ENCODE data around the gene MMP17. TPM values are rescaled to one million over a fixed set of nuclear protein-coding genes. Genes with fewer than 3 reads are reported as not detected.

MMP17 gene
- total and polyA plus RNA-seq, 2 donors (not counting 3 experiments of a cell fraction or from before 2014, with no cell fraction given): 3.6 to 10.8 TPM

DNA sequence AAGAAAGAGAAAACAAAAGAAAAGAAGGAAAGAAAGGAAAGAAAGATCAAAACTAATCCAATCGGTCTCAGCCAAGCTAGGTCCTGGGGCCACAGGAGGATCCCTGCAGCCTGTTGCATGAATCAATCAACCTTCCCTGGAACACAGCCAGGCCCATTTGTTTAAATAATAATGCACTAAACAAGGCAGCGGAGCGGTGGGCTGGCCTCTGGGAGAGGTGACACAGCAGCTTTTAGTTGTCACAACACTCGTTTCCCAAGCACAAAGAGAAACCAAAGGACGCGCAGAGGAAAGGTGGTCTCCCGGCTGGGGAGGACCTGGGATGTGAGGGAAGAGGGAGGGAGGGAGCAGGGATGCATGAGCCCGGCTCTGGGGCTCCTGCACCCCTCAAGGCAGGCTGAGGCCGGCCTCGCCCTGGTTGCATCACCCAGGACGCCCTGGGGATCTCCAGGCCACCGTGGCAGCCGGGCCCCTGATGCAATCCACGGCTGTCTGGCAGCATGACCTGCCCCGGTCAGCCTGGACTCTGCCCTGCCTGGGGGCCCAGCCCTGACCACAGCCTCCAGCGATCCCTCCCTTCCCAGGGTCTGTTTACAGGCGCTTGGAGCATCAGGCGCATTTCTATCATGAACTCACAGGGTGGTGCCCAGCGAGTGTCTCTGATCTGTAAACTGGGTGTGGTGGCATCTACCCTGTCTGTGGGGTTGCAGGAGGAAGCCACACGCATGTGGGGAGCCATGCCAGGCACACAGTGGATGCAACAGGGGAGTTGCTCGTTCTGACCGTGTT lies 32.5 kb downstream of the MMP17 start:
- POLR2A ChIA-PET: no interaction called here

More for the DNA sequence above, 32.5 kb downstream of the MMP17 start:
- CTCF ChIA-PET: no interaction called here
- Histone ChIP-seq H2AFZ (ENCODE audit: low read depth, low read length) (peak overlapping the region; percentile 3), H3K4me3 (replicated peaks in 1 of 3; ENCODE audit: insufficient read depth in 1 of 3, low read depth in 1 of 3, low read length in 3 of 3) (no peak overlapping the region), H3K9me3 (replicated peaks; ENCODE audit: control insufficient read depth, insufficient read depth, low read length) (no peaks in the 10 kb centered on the region), H3K27me3 (ENCODE audit: control insufficient read depth in 2 of 2, insufficient read depth in 2 of 2, low read length in 2 of 2) (no peaks in the 10 kb centered on the region), H3K9me1 (replicated peaks; ENCODE audit: control insufficient read depth, extremely low read depth, insufficient read depth, low read length) (no peaks in the 10 kb centered on the region), H3K36me3 (ENCODE audit: control insufficient read depth in 2 of 2, extremely low read depth in 1 of 2, insufficient read depth in 2 of 2, low read length in 2 of 2) (no peaks in the 10 kb centered on the region), H3K79me2 (ENCODE audit: control insufficient read depth, insufficient read depth, low read length) (no peaks in the 10 kb centered on the region), H3K27ac (ENCODE audit: insufficient read depth, low read depth, low read length) (no peak overlapping the region), H4K20me1 (replicated peaks; ENCODE audit: control insufficient read depth, extremely low read depth, insufficient read depth, low read length) (no peaks in the 10 kb centered on the region), H3K4me2 (ENCODE audit: insufficient read depth, low read length) (no peak overlapping the region), H3K4me1 (ENCODE audit: control insufficient read depth, extremely low read depth, insufficient read depth, low read length) (no peaks in the 10 kb centered on the region), H3K9ac (replicated peaks; ENCODE audit: extremely low read depth, insufficient read depth, low read length) (no peak overlapping the region)
- dilution Hi-C loops (cut with MboI; ENCODE audit: extremely low pct_ligation_motif_present, low sequenced_read_pairs) (no loop called here), intact Hi-C loops (cut with micrococcal nuclease) (no loop called here)
- BruUV-seq (replicated peaks): no TSS peak
- no peak for TF ChIP-seq JUN (IDR thresholded peaks at IDR 0.05; ENCODE audit: borderline replicate concordance, insufficient read depth, insufficient read length, low read depth)
- no peak for TF ChIP-seq MYC (IDR thresholded peaks at IDR 0.05; ENCODE audit: low read depth, low read length)
- no peak for TF ChIP-seq POLR2AphosphoS5 (IDR thresholded peaks at IDR 0.05; ENCODE audit: insufficient read depth, low read depth, low read length)
- TF ChIP-seq FOS (IDR thresholded peaks at IDR 0.05; ENCODE audit: borderline replicate concordance, insufficient read depth, low read length): no peak
- TF ChIP-seq EZH2 (IDR thresholded peaks at IDR 0.05; ENCODE audit: borderline replicate concordance, low read depth, low read length, severe bottlenecking): no peak
- no peak for TF ChIP-seq POLR2A (IDR thresholded peaks at IDR 0.05; ENCODE audit: low read depth, low read length)
- TF ChIP-seq, protein P1, sequence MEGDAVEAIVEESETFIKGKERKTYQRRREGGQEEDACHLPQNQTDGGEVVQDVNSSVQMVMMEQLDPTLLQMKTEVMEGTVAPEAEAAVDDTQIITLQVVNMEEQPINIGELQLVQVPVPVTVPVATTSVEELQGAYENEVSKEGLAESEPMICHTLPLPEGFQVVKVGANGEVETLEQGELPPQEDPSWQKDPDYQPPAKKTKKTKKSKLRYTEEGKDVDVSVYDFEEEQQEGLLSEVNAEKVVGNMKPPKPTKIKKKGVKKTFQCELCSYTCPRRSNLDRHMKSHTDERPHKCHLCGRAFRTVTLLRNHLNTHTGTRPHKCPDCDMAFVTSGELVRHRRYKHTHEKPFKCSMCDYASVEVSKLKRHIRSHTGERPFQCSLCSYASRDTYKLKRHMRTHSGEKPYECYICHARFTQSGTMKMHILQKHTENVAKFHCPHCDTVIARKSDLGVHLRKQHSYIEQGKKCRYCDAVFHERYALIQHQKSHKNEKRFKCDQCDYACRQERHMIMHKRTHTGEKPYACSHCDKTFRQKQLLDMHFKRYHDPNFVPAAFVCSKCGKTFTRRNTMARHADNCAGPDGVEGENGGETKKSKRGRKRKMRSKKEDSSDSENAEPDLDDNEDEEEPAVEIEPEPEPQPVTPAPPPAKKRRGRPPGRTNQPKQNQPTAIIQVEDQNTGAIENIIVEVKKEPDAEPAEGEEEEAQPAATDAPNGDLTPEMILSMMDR (IDR thresholded peaks at IDR 0.05; ENCODE audit: extremely low read depth in 1 of 2, insufficient read depth in 1 of 2, low read depth in 1 of 2, low read length in 2 of 2): no peak
- no peak for TF ChIP-seq MAX (IDR thresholded peaks at IDR 0.05; ENCODE audit: insufficient read depth, insufficient read length)
- no peak for TF ChIP-seq GATA2 (IDR thresholded peaks at IDR 0.05; ENCODE audit: insufficient read depth, insufficient read length, low read depth, low read length)
- peak; percentile 10 for DNase-seq (ENCODE audit: low read depth, low spot score)
- peak; percentile 70 for FAIRE-seq
